HepG2 (cell line): ENCODE results near the gene CDV3. TPM values are rescaled to one million over a fixed set of nuclear protein-coding genes. Genes with fewer than 3 reads are reported as not detected.

ENCODE experiments used
- ATAC-seq: fragments of 200-7000 bp; cut with Tn5 transposase; 3 replicates; pipeline ENCODE4 v1.9.1; 2020; ENCODE audit warnings: mild to moderate bottlenecking, moderate library complexity
- BruUV-seq: library from RNA; stranded (reverse); fragments of 400-500 nt; replicated peaks from 2 replicates; lab custom pipeline; 2021; lab: Mats Ljungman, UMichigan
- CTCF ChIA-PET: fragments of 300-600 bp; formaldehyde crosslinking; extraction: SDS; loops from one replicate; lab custom pipeline; 2021; ENCODE audit warnings: low total read pairs, inconsistent platforms, low intra/inter-chr PET ratio; lab: Yijun Ruan, JAX
- POLR2A ChIA-PET: fragments of 350-600 bp; sonication (Branson Sonifier 250); formaldehyde crosslinking; loops from one replicate; lab custom pipeline; 2020; ENCODE audit warnings: antibody characterized with exemption, inconsistent platforms; lab: Yijun Ruan, JAX
- DNase-seq: peaks from one replicate; pipeline ENCODE4 v3.0.0-alpha.2; 2015; ENCODE audit warnings: low spot score
- FAIRE-seq: peaks from 3 replicates; lab custom pipeline; 2011; peaks lifted over from hg19 to GRCh38; lab: Jason Lieb, UNC
- H2AFZ ChIP-seq: one replicate; pipeline ENCODE4 v1.6.1; 2011; ENCODE audit warnings: low read length, inconsistent platforms
- H3K27ac ChIP-seq: fragments of 300-600 bp; 3 replicates; pipeline ENCODE4 v1.8.0; 2011; ENCODE audit warnings: mixed run types, mild to moderate bottlenecking, mixed read lengths, low read length, inconsistent platforms; ENCODE audit not compliant: insufficient read depth; ENCODE audit errors: extremely low read length
- H3K27me3 ChIP-seq, 2 experiments: fragments of 200-600 bp in 1 of 2; 2 replicates in 1 of 2; 3 replicates in 1 of 2; pipeline versions ENCODE4 v1.6.0 to v1.8.0; 2011; ENCODE audit warnings: low read length in 2 of 2, mild to moderate bottlenecking in 2 of 2, moderate library complexity in 2 of 2, inconsistent platforms in 1 of 2; ENCODE audit not compliant: insufficient read depth in 2 of 2, control insufficient read depth in 1 of 2
- H3K36me3 ChIP-seq, 2 experiments: fragments of 200-600 bp in 1 of 2; replicated peaks in 1 of 2; 2 replicates in 1 of 2; 3 replicates in 1 of 2; pipeline versions ENCODE4 v1.5.1 to v1.8.0; 2011; ENCODE audit warnings: low read length in 2 of 2, inconsistent platforms in 1 of 2; ENCODE audit not compliant: insufficient read depth in 2 of 2, control insufficient read depth in 1 of 2
- H3K4me1 ChIP-seq: 2 replicates; pipeline ENCODE4 v1.5.1; 2012; ENCODE audit warnings: low read length, inconsistent platforms; ENCODE audit not compliant: insufficient read depth
- H3K4me2 ChIP-seq: 2 replicates; pipeline ENCODE4 v1.6.0; 2011; ENCODE audit warnings: low read depth, low read length, inconsistent platforms
- H3K4me3 ChIP-seq, 3 experiments: fragments of 200-600 bp in 1 of 3; sonication (generic), shearing (Covaris generic) in 1 of 3; replicated peaks in 1 of 3; 2 replicates each; pipeline ENCODE4 v1.5.1; 2011 to 2016; ENCODE audit warnings: low read length in 3 of 3, inconsistent platforms in 2 of 3, low read depth in 2 of 3, mild to moderate bottlenecking in 2 of 3, control low read depth in 1 of 3, mixed read lengths in 1 of 3; ENCODE audit not compliant: insufficient read depth in 1 of 3
- H3K79me2 ChIP-seq: one replicate; pipeline ENCODE4 v1.6.1; 2011; ENCODE audit warnings: low read length, inconsistent platforms; ENCODE audit not compliant: insufficient read depth
- H3K9ac ChIP-seq: 2 replicates; pipeline ENCODE4 v1.6.0; 2011; ENCODE audit warnings: mild to moderate bottlenecking, low read depth, low read length, inconsistent platforms; ENCODE audit not compliant: insufficient read depth
- H3K9me3 ChIP-seq: 2 replicates; pipeline ENCODE4 v1.5.1; 2012; ENCODE audit warnings: mild to moderate bottlenecking, low read length
- H4K20me1 ChIP-seq: 2 replicates; pipeline ENCODE4 v1.6.0; 2011; ENCODE audit warnings: inconsistent platforms, mild to moderate bottlenecking, low read length, moderate library complexity; ENCODE audit not compliant: insufficient read depth
- DPF2 ChIP-seq: sonication (generic); formaldehyde crosslinking; IDR thresholded peaks from 2 replicates; pipeline ENCODE4 v1.4.0; 2020; ENCODE audit warnings: mild to moderate bottlenecking, low read depth, missing genetic modification reagents, borderline replicate concordance
- HHEX ChIP-seq: IDR thresholded peaks from 2 replicates; pipeline ENCODE4 v1.6.1; 2016; ENCODE audit warnings: control low read depth
- HOXA3 ChIP-seq: sonication (generic); formaldehyde crosslinking; IDR thresholded peaks from 2 replicates; pipeline ENCODE4 v1.5.0; 2020; ENCODE audit warnings: missing genetic modification reagents
- RARA ChIP-seq: IDR thresholded peaks from 2 replicates; pipeline ENCODE4 v1.6.1; 2016; ENCODE audit warnings: missing genetic modification reagents, missing compliant biosample characterization
- SP5 ChIP-seq: IDR thresholded peaks from 2 replicates; pipeline ENCODE4 v1.6.1; 2016; ENCODE audit warnings: low read depth, borderline replicate concordance
- SRSF4 ChIP-seq: fragments of 200-400 bp; formaldehyde crosslinking; IDR thresholded peaks from one replicate; pipeline ENCODE4 v1.6.1; 2018; ENCODE audit warnings: mild to moderate bottlenecking, low read depth, low read length, moderate library complexity; ENCODE audit not compliant: poor library complexity, severe bottlenecking
- ZBTB21 ChIP-seq: sonication (generic); formaldehyde crosslinking; IDR thresholded peaks from 2 replicates; pipeline ENCODE4 v1.4.0; 2020; ENCODE audit warnings: missing genetic modification reagents
- ZNF280D ChIP-seq: sonication (generic); formaldehyde crosslinking; IDR thresholded peaks from 2 replicates; pipeline ENCODE4 v1.5.1; 2020; ENCODE audit warnings: mild to moderate bottlenecking, missing genetic modification reagents
- ZNF678 ChIP-seq: sonication (generic); formaldehyde crosslinking; IDR thresholded peaks from 2 replicates; pipeline ENCODE4 v1.4.0; 2020; ENCODE audit warnings: mild to moderate bottlenecking, missing genetic modification reagents
- ZNF766 ChIP-seq: sonication (generic); formaldehyde crosslinking; IDR thresholded peaks from 2 replicates; pipeline ENCODE4 v1.5.0; 2020; ENCODE audit warnings: missing genetic modification reagents, borderline replicate concordance
- WGBS: methylation state at CpG from one replicate; pipeline ENCODE4 v1.1.6; 2017; ENCODE audit warnings: low lambda C conversion rate; 5-methylcytosine and 5-hydroxymethylcytosine counted together
- in situ Hi-C: cut with HindIII; loops from 2 replicates; pipeline ENCODE4 v1.10.0; 2017; ENCODE audit warnings: low pct_unique_long_range_greater_than_20kb; ENCODE audit not compliant: extremely low pct_ligation_motif_present
- intact Hi-C: fragments of 100-400 bp; cut with micrococcal nuclease; formaldehyde crosslinking; loops from one replicate; pipeline ENCODE4 v1.10.0; 2022; ENCODE audit not compliant: unreplicated experiment
- polyA plus RNA-seq, 8 experiments: library from polyadenylated mRNA; depleted of rRNA in 3 of 8; stranded (reverse) in 7 of 8; unstranded in 1 of 8; fragments of >200 nt; fragmentation: Illumina TruSeq in 4 of 8; extraction: Trizol in 4 of 8; gene quantifications; 2 replicates each; pipeline versions ENCODE4 v1.2.1 to v1.2.3, GENCODE V29; 2011 to 2016; ENCODE audit warnings: low read depth in 4 of 8, missing spikeins in 1 of 8, mixed read lengths in 1 of 8; ENCODE audit not compliant: insufficient read depth in 1 of 8
- total RNA-seq, 5 experiments: library from RNA; depleted of rRNA; stranded (reverse); fragments of >200 nt; fragmentation: Illumina TruSeq; extraction: Trizol; gene quantifications; 2 replicates each; pipeline ENCODE4 v1.2.3, GENCODE V29; 2016; ENCODE audit warnings: low read depth in 1 of 5

CDV3 gene
- total and polyA plus RNA-seq, 2 of the 13 experiments (the other 11 are each of a cell fraction or from before 2014, with no cell fraction given), result 46.6 to 145 TPM

- no peak overlapping the region for H2AFZ ChIP-seq
- intact Hi-C loops (no loop called here), in situ Hi-C loops (no loop called here)
- no peak for ATAC-seq
- peaks cover 6% of the 10 kb centered on the region; the same call in 1 of the 2 replicates for H3K9me3 ChIP-seq
- H3K27ac ChIP-seq, result no peak overlapping the region
- H3K9ac ChIP-seq, result no peak overlapping the region
- 62% methylated on average over 6 of the region's 6 CpGs for WGBS
- H3K36me3 ChIP-seq, result no peaks in the 10 kb centered on the region
- CTCF ChIA-PET, result no interaction called here
- no TSS peak for BruUV-seq
- no peaks in the 10 kb centered on the region for H4K20me1 ChIP-seq
- H3K27me3 ChIP-seq, result no peaks in the 10 kb centered on the region
- TF ChIP-seq ZNF678 (CRISPR knock-in tag), result no peak
- TF ChIP-seq ZBTB21 (CRISPR knock-in tag), result no peak
- no peak for TF ChIP-seq HOXA3 (CRISPR knock-in tag)
- TF ChIP-seq HHEX (CRISPR knock-in tag), result no peak
- TF ChIP-seq SRSF4, result no peak
- TF ChIP-seq SP5 (CRISPR knock-in tag), result no peak
- no peak for TF ChIP-seq ZNF280D (CRISPR knock-in tag)
- TF ChIP-seq RARA (CRISPR knock-in tag), result no peak
- TF ChIP-seq ZNF766 (CRISPR knock-in tag), result no peak
- TF ChIP-seq DPF2 (CRISPR knock-in tag), result no peak
- TF ChIP-seq, all 625 proteins: peak for 0
- DNase-seq, result no peak
- no peaks in the 10 kb centered on the region for H3K79me2 ChIP-seq
- no peaks in the 10 kb centered on the region for H3K4me1 ChIP-seq
- no peak for FAIRE-seq
- POLR2A ChIA-PET, result interaction anchor here (1.4 kb wide), 1 partner anchor 46 kb away, joined by 3 read pairs; the partner anchor contains the start of gene CDV3
- H3K4me2 ChIP-seq, result no peak overlapping the region
- no peak overlapping the region for H3K4me3 ChIP-seq
Observed at GRCh38 chr3:133527081-133527715, 46.3 kb upstream of the CDV3 start.
